Pericardium fibroblast (primary cell): ENCODE results near the gene LBX2. TPM values are rescaled to one million over a fixed set of nuclear protein-coding genes. Genes with fewer than 3 reads are reported as not detected.

Experiments
- total RNA-seq: library from RNA; depleted of rRNA; stranded (reverse); fragments of >200 nt; gene quantifications from 2 replicates; pipeline ENCODE4 v1.2.3, GENCODE V29; 2015

The LBX2 gene, protein sequence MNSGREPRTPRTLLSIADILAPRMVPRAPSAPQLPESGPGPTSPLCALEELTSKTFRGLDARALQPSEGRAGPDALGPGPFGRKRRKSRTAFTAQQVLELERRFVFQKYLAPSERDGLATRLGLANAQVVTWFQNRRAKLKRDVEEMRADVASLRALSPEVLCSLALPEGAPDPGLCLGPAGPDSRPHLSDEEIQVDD
- 1.9 and 3.2 TPM in 2 replicates for total RNA-seq

DNA sequence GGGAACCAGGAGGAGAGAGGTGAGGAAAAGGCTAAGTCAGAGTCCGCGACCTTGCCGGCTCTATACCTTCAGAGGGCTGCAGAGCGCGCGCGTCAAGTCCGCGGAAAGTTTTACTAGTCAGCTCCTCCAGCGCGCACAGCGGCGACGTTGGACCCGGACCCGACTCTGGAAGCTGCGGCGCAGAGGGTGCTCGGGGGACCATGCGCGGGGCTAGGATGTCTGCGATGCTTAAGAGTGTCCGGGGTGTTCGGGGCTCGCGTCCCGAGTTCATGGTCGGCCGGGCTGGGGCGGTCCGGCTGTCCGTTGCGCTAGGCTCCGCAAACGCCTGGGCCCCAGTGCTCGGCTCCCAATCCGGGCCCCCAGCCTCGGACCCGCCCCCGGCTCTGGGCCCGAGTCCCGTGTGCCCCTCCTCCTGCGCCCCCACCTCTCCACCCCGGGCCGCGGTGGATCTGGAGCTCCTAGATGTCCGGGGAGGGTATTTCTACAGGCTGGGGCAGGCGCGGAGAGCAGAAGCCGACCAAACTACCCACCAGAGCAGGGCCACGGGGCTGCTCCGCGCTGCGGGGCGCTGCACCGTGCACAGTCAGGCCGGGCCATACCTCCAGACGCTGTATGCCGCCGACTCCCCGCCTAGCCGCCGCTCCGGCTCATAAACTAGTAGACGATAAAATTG lies at the start of gene LBX2:
LBX2 (minus strand) TSS at position 337 of the 673 bp plus-strand sequence; CDS start at position 271, 66 bp downstream.

DNA sequence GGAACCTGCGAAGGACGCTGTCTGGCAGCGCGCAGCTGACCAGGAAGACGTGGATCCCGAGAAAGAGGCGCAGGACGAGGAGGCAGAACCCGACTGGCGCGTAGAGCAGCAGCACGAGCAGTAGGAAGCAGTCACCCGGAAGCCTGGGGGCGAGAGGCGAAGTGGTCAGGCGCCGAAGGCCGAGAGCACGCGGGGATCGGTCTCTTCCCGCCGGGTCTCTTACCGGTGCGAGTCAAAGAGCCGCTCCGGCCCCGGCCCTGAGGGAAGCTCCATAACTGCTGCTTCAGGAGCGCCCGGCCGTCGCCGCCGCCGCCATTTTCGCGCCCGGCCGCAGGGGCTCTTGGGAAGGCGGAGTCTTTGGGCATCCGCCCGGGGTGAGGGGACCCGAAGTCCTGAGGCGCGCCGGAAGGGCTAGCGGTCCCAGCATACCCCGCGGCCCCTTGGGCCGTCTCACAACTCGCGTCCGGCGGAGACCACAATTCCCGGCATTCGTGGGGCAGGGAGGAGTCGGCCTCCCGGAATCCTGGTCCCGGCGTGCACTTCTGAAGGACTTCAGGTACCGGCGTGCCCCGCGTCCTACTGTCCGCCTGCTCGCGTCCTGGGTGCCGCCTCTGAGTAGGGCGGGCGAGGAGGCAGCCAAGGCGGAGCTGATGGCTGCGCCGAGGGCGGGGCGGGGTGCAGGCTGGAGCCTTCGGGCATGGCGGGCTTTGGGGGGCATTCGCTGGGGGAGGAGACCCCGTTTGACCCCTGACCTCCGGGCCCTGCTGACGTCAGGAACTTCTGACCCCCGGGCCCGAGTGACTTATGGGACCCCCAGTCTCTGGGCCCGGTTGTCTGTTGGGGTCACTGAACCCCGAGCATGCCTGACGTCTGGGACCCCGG lies 30.2 kb upstream of the LBX2 start, which contains the start of the genes AUP1 and HTRA2:
AUP1 (minus strand) TSS at position 350 of the 882 bp plus-strand sequence; CDS start at position 273, 77 bp downstream.
HTRA2 (plus strand) TSS at position 577 of the 882 bp plus-strand sequence; CDS start at position 651, 74 bp downstream.

DNA sequence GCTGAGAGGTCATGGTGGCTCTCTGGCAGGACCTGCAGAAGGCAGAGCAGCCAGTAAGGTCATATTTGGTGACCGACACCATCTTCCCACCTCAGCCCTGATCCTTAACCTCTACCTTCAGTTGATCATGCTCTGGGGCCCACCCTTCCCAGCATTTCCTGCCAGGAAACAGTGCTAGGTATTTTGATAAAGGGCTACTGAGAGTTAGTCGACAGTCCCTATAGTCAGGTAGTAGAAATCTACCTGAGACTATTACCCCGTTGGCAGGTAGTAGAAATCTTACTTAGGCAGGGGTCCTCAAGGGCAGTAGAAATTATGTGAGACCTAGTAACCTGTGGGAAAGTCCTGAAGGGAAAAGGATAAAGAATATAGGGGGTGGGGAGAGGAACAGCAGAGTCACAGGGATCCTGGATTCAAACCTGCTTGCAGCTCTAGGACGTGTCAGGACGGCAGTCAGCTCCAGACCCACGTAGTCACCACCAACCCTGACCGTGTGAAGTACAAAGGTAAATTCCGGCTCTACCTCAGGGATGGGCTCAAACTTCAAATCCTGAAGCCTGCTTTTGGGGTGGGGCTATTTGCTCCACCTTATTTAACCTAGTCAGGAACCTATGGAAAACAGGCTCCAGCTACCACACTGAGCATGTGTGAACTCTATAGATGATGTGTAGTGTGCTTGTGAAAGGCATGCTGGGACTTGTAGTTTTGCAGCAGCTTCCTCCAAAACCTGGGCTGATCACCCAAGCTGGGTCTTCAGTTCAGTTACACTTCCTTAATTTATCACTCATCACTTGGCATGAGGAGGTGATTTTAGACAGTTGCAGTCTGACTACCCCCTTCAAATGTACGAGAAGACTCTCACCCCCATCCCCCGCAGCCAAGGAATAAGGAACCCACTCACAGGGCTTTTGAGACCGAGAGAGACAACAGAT lies 26.6 kb upstream of the LBX2 start, which contains the start of gene DQX1:
DQX1 (minus strand) TSS at position 515 of the 932 bp plus-strand sequence; CDS start at position 13, 502 bp downstream.

DNA sequence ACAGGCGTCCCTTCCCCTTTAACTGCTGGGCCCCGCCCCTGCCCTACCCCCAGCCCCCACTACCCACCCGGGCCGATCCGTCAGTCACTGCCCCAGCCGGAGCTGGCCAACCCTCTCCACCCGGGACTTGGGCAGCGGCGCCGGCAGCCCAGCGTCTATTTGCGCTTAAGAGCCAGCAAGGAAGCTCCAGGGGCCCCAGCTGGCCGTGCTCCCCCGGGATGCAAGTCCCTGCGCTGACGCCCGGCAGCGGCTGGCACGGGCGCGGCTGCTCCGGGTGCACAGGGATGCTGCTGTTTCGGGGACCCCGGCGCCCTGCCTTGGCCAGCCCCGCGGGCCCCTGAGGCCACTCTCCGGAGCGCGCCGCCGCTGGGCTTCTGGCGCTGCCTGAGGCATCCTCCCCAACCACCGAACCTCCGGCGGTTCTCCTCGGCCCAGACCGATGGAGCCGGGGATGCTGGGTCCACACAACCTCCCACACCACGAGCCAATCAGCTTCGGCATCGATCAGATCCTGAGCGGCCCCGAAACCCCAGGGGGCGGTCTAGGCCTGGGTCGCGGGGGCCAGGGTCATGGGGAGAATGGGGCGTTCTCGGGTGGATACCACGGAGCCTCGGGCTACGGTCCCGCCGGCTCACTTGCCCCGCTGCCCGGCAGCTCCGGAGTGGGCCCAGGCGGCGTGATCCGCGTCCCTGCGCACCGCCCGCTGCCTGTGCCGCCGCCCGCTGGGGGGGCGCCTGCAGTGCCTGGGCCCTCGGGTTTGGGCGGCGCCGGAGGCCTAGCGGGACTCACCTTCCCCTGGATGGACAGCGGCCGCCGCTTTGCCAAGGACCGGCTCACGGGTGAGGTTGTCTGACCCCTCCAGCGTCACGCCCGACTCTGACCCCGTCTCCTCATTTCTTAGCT lies 15.2 kb upstream of the LBX2 start, which contains the start of gene TLX2:
TLX2 (plus strand) TSS at position 83 of the 903 bp plus-strand sequence; CDS start at position 440, 357 bp downstream.

DNA sequence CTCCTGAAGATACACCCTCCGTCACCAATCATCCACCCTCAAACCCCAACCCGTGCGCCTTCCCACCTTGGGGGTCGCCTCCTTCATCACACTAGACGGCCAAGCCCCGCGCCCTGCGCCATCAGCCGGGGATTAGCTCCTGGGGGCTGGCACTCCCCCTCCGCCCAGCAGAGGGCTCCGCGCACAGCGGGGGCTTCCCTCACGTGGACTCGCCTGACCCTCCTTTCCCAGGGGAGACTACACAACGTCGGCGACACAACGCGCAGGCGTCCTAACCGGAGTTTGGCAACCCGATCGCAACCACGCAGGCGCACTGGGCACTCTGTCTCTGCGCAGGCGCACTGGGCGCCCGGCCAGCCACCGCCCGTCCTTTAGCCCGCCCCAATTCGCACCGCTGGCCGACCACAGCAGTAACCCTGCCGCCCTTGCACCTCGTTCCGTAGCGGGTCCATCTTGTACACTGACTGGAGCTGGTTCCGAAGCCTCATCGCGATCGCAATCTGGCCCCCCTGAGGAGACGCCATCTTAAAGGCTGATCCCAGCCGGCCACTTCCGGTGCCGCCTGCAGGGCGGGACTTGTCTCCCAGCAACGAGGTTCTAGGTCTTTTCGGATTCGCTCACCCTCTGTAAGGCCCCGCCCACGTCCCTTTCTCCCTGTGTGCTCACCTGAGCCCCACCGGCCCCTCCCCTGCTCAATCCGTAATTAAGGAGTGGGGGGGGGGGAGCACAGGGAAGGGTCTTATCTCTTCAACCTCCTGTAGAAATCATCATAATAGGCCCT lies 7.9 kb upstream of the LBX2 start, which contains the start of gene PCGF1:
PCGF1 (minus strand) TSS at position 551 of the 781 bp plus-strand sequence; CDS start at position 524, 27 bp downstream.

DNA sequence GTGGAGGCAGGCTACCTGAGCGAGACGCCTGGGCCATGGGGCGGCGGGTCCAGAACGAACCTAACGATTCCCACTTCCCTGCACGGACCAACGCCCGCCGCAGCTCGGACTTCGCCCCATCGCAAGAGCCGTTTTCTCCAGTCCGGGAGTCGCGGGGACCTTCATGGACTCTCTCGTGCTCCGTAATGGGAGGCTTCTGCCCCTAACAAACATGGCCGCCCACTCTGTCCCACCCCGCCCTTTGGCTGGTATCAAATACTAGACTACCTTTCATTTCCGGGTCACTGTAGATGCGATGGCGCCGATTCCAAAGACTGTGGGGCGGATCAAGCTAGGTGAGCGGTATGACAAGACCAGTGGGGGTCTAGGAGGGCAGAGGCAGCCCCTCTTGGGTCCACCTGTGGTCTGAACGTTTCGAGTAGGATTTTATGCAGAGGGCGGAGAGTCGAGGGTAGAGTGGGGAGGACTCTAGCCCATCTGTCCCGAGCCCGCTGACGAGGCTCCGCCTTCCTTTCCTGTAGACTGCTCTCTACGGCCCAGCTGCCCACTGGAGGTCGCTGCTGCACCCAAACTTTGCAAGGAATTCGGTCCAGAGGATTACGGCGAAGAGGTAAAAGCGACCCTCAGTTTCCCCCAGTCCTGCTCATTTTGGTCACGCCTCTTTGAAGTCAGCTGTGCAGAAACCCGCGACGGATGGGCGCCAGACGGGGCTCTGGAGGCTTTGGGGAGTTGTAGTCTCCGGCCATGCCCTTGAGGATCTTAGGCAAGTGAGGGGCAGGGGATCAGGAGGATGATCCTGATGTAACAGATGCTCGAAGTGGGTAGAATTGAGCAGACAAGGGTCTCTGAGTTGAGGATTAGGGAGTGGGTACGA lies 16.4 kb downstream of the LBX2 start, which contains the start of the genes CCDC142 and TTC31:
CCDC142 (minus strand) TSS at position 198 of the 874 bp plus-strand sequence; CDS start at position 37, 161 bp downstream.
TTC31 (plus strand) TSS at position 281 of the 874 bp plus-strand sequence; CDS start at position 296, 15 bp downstream.

DNA sequence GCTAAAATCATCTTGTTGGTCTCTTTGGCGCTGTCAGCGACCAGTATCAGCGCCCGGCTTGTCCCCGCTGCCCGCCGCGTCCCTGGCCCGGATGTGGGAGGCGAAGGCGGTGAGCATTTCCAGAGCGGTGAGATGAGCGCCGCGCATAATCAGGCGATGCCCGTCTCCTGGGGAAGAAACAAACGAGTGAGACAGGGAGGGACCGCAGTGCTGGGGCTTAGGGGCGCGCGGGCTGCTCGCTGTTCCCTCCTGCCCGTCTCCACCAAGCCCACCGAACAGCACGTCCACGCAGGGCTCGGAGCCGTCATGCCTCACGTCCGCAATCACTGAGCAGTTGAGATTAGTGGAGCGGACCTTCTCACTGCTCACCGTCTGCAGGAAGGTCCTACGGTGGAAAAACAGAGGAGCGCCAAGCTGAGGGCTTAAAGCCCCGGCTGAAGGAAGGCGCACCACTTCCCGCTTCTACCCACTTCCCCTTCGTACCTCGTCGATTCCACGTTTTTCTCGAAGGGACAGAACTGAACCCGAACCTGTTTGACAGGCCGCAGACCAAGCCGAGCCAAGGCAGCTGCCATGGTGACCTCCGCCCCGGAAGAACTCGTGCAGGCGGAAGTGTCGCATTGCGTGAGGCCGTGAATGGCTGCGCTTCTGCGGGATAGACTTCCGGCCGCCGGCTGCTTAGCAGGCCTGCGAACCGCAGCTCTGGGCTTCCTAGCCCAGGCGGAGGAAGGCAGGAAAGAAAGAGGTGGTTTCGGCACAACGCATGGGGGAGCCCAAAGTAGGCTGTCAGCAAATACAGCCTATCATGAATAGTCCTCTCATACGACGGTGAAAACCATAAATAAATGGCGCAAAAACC lies 27.1 kb downstream of the LBX2 start, which contains the start of gene MRPL53:
MRPL53 (minus strand) TSS at position 595 of the 859 bp plus-strand sequence; CDS start at position 575, 20 bp downstream.

DNA sequence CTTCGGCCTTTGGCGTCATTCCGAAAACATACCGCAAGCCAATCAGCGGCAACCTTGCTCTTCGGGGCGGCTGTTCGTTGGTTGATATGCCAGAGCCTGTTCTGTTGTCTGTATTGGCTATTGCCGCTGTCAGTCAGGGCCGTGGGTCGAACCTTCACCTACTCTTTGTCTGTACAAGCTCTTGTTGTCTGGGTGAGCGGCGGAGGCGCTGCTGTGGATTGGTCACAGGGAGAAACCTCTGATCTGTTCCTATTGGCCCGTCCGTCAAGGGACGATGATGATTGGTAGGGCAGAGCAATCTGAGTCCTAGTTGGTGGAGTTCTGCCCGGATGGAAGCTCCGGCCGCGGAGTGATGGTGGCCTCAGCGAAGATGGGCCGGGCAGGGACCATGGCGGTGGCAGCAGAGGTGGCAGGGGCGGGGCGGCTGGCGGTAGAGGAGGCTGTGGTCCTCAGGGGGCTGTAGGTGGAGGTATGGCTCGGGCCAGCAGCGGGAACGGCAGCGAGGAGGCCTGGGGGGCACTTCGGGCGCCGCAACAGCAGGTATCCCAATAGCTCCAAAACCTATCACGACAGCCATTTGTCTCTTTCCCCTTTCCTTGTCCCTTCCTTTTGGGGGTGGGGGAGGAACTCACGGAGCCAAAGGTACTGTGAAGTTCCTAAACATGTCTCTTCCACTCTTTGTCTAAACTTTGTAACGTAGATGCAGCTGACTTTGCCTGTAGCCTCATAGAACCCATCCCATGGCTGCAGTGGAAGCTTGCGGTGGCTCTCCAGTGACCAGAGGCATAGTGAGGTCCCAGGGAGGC lies 41.1 kb downstream of the LBX2 start, which contains the start of gene WBP1:
WBP1 (plus strand) TSS at position 307 of the 806 bp plus-strand sequence; CDS start at position 472, 165 bp downstream.

DNA sequence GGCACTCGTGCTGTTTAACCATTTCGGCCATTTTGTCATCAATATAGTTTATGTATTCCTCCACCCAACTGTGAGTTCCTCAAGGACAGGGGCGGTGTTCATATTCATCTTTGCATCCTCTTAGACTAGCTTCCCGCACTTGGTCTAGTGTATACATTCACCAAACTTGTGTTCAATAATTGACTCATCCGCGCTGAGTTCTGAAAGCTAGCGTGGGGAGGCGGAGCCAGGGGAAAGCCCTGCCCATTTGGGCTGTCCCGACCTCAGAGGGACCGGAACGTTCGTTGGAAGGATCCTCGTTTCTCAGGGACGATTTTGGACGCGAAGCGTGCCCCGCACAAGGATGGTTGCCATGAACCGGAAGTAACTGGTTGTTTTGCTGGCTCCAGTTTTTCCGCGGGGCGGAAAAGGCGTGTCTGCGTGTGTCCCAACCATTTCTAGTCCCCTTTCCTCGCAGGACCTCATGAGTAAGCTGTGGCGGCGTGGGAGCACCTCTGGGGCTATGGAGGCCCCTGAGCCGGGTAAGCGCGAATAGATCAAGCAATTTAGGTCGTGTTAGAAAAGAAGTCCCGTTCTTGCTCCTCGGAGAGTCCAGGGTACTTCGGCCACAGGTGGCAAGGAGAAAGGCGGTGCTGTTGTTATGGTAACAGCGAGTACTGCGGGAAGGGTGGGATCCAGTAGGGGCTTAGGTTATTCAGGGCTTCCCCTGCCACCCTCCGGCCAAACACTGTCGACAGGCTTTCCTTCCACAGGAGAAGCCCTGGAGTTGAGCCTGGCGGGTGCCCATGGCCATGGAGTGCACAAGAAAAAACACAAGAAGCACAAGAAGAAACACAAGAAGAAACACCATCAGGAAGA lies 44.5 kb downstream of the LBX2 start, which contains the start of gene INO80B:
INO80B (plus strand) TSS at position 434 of the 858 bp plus-strand sequence; CDS start at position 464, 30 bp downstream.

Other genes starting within 250 kb of the LBX2 start
- under 0.01 TPM in 1 of 2 replicates, not detected in the other for gene SLC4A5, start 156.2 kb downstream of the LBX2 start, total RNA-seq
- 114 and 172 TPM in 2 replicates for gene DCTN1, start 119.3 kb downstream of the LBX2 start, total RNA-seq
- gene C2orf81, start 78.0 kb downstream of the LBX2 start, total RNA-seq: 2.0 and 2.7 TPM in 2 replicates
- 23.5 and 27.3 TPM in 2 replicates for gene WDR54, start 77.9 kb downstream of the LBX2 start, total RNA-seq
- gene RTKN, start 57.7 kb downstream of the LBX2 start, total RNA-seq: 11.8 and 15.3 TPM in 2 replicates
- gene INO80B, start 44.5 kb downstream of the LBX2 start, total RNA-seq: 2.9 and 4.6 TPM in 2 replicates
- gene WBP1, start 41.2 kb downstream of the LBX2 start, total RNA-seq: 53.0 and 54.5 TPM in 2 replicates
- gene MOGS, start 34.2 kb downstream of the LBX2 start, total RNA-seq: 44.5 and 44.6 TPM in 2 replicates
- 10.3 and 40.7 TPM in 2 replicates for gene MRPL53, start 26.9 kb downstream of the LBX2 start, total RNA-seq
- 9.8 and 10.6 TPM in 2 replicates for gene CCDC142, start 16.6 kb downstream of the LBX2 start, total RNA-seq
- gene TTC31, start 16.5 kb downstream of the LBX2 start, total RNA-seq: 15.4 and 15.5 TPM in 2 replicates
- gene PCGF1, start 8.1 kb upstream of the LBX2 start, total RNA-seq: 11.0 and 18.5 TPM in 2 replicates
- gene TLX2, start 14.8 kb upstream of the LBX2 start, total RNA-seq: 0.35 TPM in 1 of 2 replicates, not detected in the other
- gene DQX1, start 26.6 kb upstream of the LBX2 start, total RNA-seq: not detected in 2 replicates
- 65.5 and 72.1 TPM in 2 replicates for gene AUP1, start 30.1 kb upstream of the LBX2 start, total RNA-seq
- gene HTRA2, start 30.3 kb upstream of the LBX2 start, total RNA-seq: 11.7 and 32.1 TPM in 2 replicates
- 7.3 and 23.7 TPM in 2 replicates for gene LOXL3, start 54.3 kb upstream of the LBX2 start, total RNA-seq
- gene DOK1, start 55.1 kb upstream of the LBX2 start, total RNA-seq: 27.2 and 28.2 TPM in 2 replicates
- not detected in 2 replicates for gene M1AP, start 148.7 kb upstream of the LBX2 start, total RNA-seq
- gene SEMA4F, start 154.6 kb upstream of the LBX2 start, total RNA-seq: 2.3 and 2.4 TPM in 2 replicates